Measurements from ENCODE around the gene EPN1. TPM values are rescaled to one million over a fixed set of nuclear protein-coding genes. Genes with fewer than 3 reads are reported as not detected.
"Not testable (repeated sequence)": the region's sequence is repeated elsewhere in the genome, so short reads cannot be mapped to it uniquely, and the experiment has no call there.

Gene EPN1
- total and polyA plus RNA-seq, 2 experiments from 2014 or later = 48.8 to 82.2 TPM

- no peaks in the 10 kb centered on the region for H3K4me1 ChIP-seq (ENCODE audit: insufficient read depth)
- no peaks in the 10 kb centered on the region for H4K20me1 ChIP-seq (ENCODE audit: insufficient read depth)
- no peaks in the 10 kb centered on the region for H3K27me3 ChIP-seq (replicated peaks; ENCODE audit: insufficient read depth)
- H3K4me3 ChIP-seq = no peak overlapping the region
- in situ Hi-C loops (cut with MboI) = no loop called here
- DNase-seq = no peak
- H3F3A ChIP-seq (ENCODE audit: insufficient read depth) = no peaks in the 10 kb centered on the region
- no peak overlapping the region for H2AFZ ChIP-seq
- H3K27ac ChIP-seq = no peak overlapping the region
- 27 to 41% methylated on average over 6 of the region's 6 CpGs for WGBS, 2 experiments (ENCODE audit: low coverage in 1 of 2, low lambda C conversion rate in 2 of 2, missing lambda C conversion rate in 2 of 2)
- no peaks in the 10 kb centered on the region for H3K9me3 ChIP-seq (ENCODE audit: low read depth)
- H3K4me2 ChIP-seq (ENCODE audit: unreplicated experiment) = no peak overlapping the region
- no peaks in the 10 kb centered on the region for H3K36me3 ChIP-seq (ENCODE audit: low read depth)
- H3K9ac ChIP-seq = no peak overlapping the region
- TF ChIP-seq EZH2 (IDR thresholded peaks at IDR 0.05; ENCODE audit: insufficient read depth, poor library complexity, severe bottlenecking) (no peak), EZH2phosphoT487 (IDR thresholded peaks at IDR 0.05; ENCODE audit: insufficient read depth, low read depth) (no peak)
- H3K79me2 ChIP-seq (ENCODE audit: insufficient read depth) = no peaks in the 10 kb centered on the region
- no peaks in the 10 kb centered on the region for H3K9me2 ChIP-seq (ENCODE audit: insufficient read depth)
Observed at GRCh38 chr19:55750715-55751114, 75.7 kb downstream of the EPN1 start.

GRCh38 chr19:55753401-55753800 is 78.4 kb downstream of the EPN1 start:
- Histone ChIP-seq H4K20me1 (ENCODE audit: insufficient read depth) (no peaks in the 10 kb centered on the region), H3K9me2 (ENCODE audit: insufficient read depth) (no peaks in the 10 kb centered on the region), H3K79me2 (ENCODE audit: insufficient read depth) (no peaks in the 10 kb centered on the region), H3K4me1 (ENCODE audit: insufficient read depth) (no peaks in the 10 kb centered on the region), H3K27me3 (replicated peaks; ENCODE audit: insufficient read depth) (no peaks in the 10 kb centered on the region), H3K36me3 (ENCODE audit: low read depth) (no peaks in the 10 kb centered on the region), H3K9me3 (ENCODE audit: low read depth) (no peaks in the 10 kb centered on the region), H3K4me3 (no peak overlapping the region), H3K4me2 (ENCODE audit: unreplicated experiment) (no peak overlapping the region), H3K27ac (no peak overlapping the region), H3K9ac (no peak overlapping the region), H2AFZ (no peak overlapping the region), H3F3A (ENCODE audit: insufficient read depth) (no peaks in the 10 kb centered on the region)
- in situ Hi-C loops (cut with MboI) = no loop called here
- WGBS, 2 experiments (ENCODE audit: low coverage in 1 of 2, low lambda C conversion rate in 2 of 2, missing lambda C conversion rate in 2 of 2) = 11 to 16% methylated on average over 3 of the region's 3 CpGs
- DNase-seq = no peak
- TF ChIP-seq EZH2 (IDR thresholded peaks at IDR 0.05; ENCODE audit: insufficient read depth, poor library complexity, severe bottlenecking) = no peak
- no peak for TF ChIP-seq EZH2phosphoT487 (IDR thresholded peaks at IDR 0.05; ENCODE audit: insufficient read depth, low read depth)

- WGBS, 2 experiments (ENCODE audit: low coverage in 1 of 2, low lambda C conversion rate in 2 of 2, missing lambda C conversion rate in 2 of 2) = 15 to 18% methylated on average over 4 of the region's 4 CpGs
- H3K4me1 ChIP-seq (ENCODE audit: insufficient read depth); in situ Hi-C loops (cut with MboI): not testable (repeated sequence)
Observed at GRCh38 chr19:55756808-55757207, 81.8 kb downstream of the EPN1 start.

GRCh38 chr19:55758797-55759196 is 83.8 kb downstream of the EPN1 start, which contains the start of gene RFPL4A:
Gene RFPL4A (plus strand): TSS chr19:55759097. CDS start chr19:55761801, 2,704 bp downstream.
- WGBS, 2 experiments (ENCODE audit: low coverage in 1 of 2, low lambda C conversion rate in 2 of 2, missing lambda C conversion rate in 2 of 2) = 27 to 28% methylated on average over 3 of the region's 3 CpGs
- H3K4me3 ChIP-seq, H3K27ac ChIP-seq: not testable (repeated sequence)

More at GRCh38 chr19:55756808-55757207, 81.8 kb downstream of the EPN1 start:
- H3K4me2 ChIP-seq (ENCODE audit: unreplicated experiment); H3K79me2 ChIP-seq (ENCODE audit: insufficient read depth); H3K27ac ChIP-seq; H3F3A ChIP-seq (ENCODE audit: insufficient read depth); H3K9me3 ChIP-seq (ENCODE audit: low read depth); H3K27me3 ChIP-seq (replicated peaks; ENCODE audit: insufficient read depth); H3K4me3 ChIP-seq; H2AFZ ChIP-seq; H3K36me3 ChIP-seq (ENCODE audit: low read depth); H3K9ac ChIP-seq; H4K20me1 ChIP-seq (ENCODE audit: insufficient read depth); DNase-seq; H3K9me2 ChIP-seq (ENCODE audit: insufficient read depth): not testable (repeated sequence)

More at GRCh38 chr19:55758797-55759196, 83.8 kb downstream of the EPN1 start, which contains the start of gene RFPL4A:
- H3K27me3 ChIP-seq (replicated peaks; ENCODE audit: insufficient read depth); H3K9me2 ChIP-seq (ENCODE audit: insufficient read depth); H2AFZ ChIP-seq; H3F3A ChIP-seq (ENCODE audit: insufficient read depth); H3K4me1 ChIP-seq (ENCODE audit: insufficient read depth); DNase-seq; H3K9ac ChIP-seq; H3K79me2 ChIP-seq (ENCODE audit: insufficient read depth); H4K20me1 ChIP-seq (ENCODE audit: insufficient read depth); in situ Hi-C loops (cut with MboI); H3K9me3 ChIP-seq (ENCODE audit: low read depth); H3K36me3 ChIP-seq (ENCODE audit: low read depth); H3K4me2 ChIP-seq (ENCODE audit: unreplicated experiment): not testable (repeated sequence)

Small RNA genes within 50 kb of the gene (small RNA-seq; reads per million reads assigned to genes)
- gene AC010525.2 (ENCODE audit: low read depth, low replicate concordance) = not detected

Other genes with a start within 250 kb of the EPN1 start
- not detected in 2 replicates for gene SHISA7, start 231.9 kb upstream of the EPN1 start, total RNA-seq (2014; rRNA removed; shearing (Covaris generic))
- not detected in 2 replicates for gene SHISA7, start 231.9 kb upstream of the EPN1 start, polyA plus RNA-seq (2016; fragmentation: Nextera tagmentation; extraction: Ambion mirVana)
- gene ISOC2, start 213.6 kb upstream of the EPN1 start, total RNA-seq (2014; rRNA removed; shearing (Covaris generic)) = 103 and 116 TPM in 2 replicates
- gene ISOC2, start 213.6 kb upstream of the EPN1 start, polyA plus RNA-seq (2016; fragmentation: Nextera tagmentation; extraction: Ambion mirVana) = 34.0 and 35.3 TPM in 2 replicates
- gene C19orf85, start 210.5 kb upstream of the EPN1 start, total RNA-seq (2014; rRNA removed; shearing (Covaris generic)) = not detected in 2 replicates
- gene C19orf85, start 210.5 kb upstream of the EPN1 start, polyA plus RNA-seq (2016; fragmentation: Nextera tagmentation; extraction: Ambion mirVana) = not detected in 2 replicates
- gene ZNF628, start 198.6 kb upstream of the EPN1 start, total RNA-seq (2014; rRNA removed; shearing (Covaris generic)) = 1.7 and 4.3 TPM in 2 replicates
- 1.1 TPM in 2 replicates for gene ZNF628, start 198.6 kb upstream of the EPN1 start, polyA plus RNA-seq (2016; fragmentation: Nextera tagmentation; extraction: Ambion mirVana)
- gene NAT14, start 190.0 kb upstream of the EPN1 start, total RNA-seq (2014; rRNA removed; shearing (Covaris generic)) = 13.4 and 13.9 TPM in 2 replicates
- 11.1 and 12.0 TPM in 2 replicates for gene NAT14, start 190.0 kb upstream of the EPN1 start, polyA plus RNA-seq (2016; fragmentation: Nextera tagmentation; extraction: Ambion mirVana)
- 12.6 and 14.4 TPM in 2 replicates for gene SSC5D, start 186.8 kb upstream of the EPN1 start, total RNA-seq (2014; rRNA removed; shearing (Covaris generic))
- gene SSC5D, start 186.8 kb upstream of the EPN1 start, polyA plus RNA-seq (2016; fragmentation: Nextera tagmentation; extraction: Ambion mirVana) = 9.8 and 10.0 TPM in 2 replicates
- gene SBK2, start 138.1 kb upstream of the EPN1 start, total RNA-seq (2014; rRNA removed; shearing (Covaris generic)) = not detected in 2 replicates
- gene SBK2, start 138.1 kb upstream of the EPN1 start, polyA plus RNA-seq (2016; fragmentation: Nextera tagmentation; extraction: Ambion mirVana) = not detected in 2 replicates
- not detected in 2 replicates for gene SBK3, start 129.7 kb upstream of the EPN1 start, total RNA-seq (2014; rRNA removed; shearing (Covaris generic))
- not detected in 2 replicates for gene SBK3, start 129.7 kb upstream of the EPN1 start, polyA plus RNA-seq (2016; fragmentation: Nextera tagmentation; extraction: Ambion mirVana)
- gene ZNF579, start 94.4 kb upstream of the EPN1 start, total RNA-seq (2014; rRNA removed; shearing (Covaris generic)) = 7.1 and 7.9 TPM in 2 replicates
- gene ZNF579, start 94.4 kb upstream of the EPN1 start, polyA plus RNA-seq (2016; fragmentation: Nextera tagmentation; extraction: Ambion mirVana) = 1.7 and 1.8 TPM in 2 replicates
- gene FIZ1, start 75.7 kb upstream of the EPN1 start, total RNA-seq (2014; rRNA removed; shearing (Covaris generic)) = 3.4 and 5.6 TPM in 2 replicates
- 2.3 TPM in 2 replicates for gene FIZ1, start 75.7 kb upstream of the EPN1 start, polyA plus RNA-seq (2016; fragmentation: Nextera tagmentation; extraction: Ambion mirVana)
- gene ZNF524, start 74.9 kb upstream of the EPN1 start, total RNA-seq (2014; rRNA removed; shearing (Covaris generic)) = 9.9 and 17.8 TPM in 2 replicates
- 16.2 and 18.2 TPM in 2 replicates for gene ZNF524, start 74.9 kb upstream of the EPN1 start, polyA plus RNA-seq (2016; fragmentation: Nextera tagmentation; extraction: Ambion mirVana)
- gene ZNF865, start 69.6 kb upstream of the EPN1 start, total RNA-seq (2014; rRNA removed; shearing (Covaris generic)) = 1.3 and 1.5 TPM in 2 replicates
- gene ZNF865, start 69.6 kb upstream of the EPN1 start, polyA plus RNA-seq (2016; fragmentation: Nextera tagmentation; extraction: Ambion mirVana) = 0.21 and 0.51 TPM in 2 replicates
- 3.0 and 4.2 TPM in 2 replicates for gene ZNF784, start 50.7 kb upstream of the EPN1 start, total RNA-seq (2014; rRNA removed; shearing (Covaris generic))
- gene ZNF784, start 50.7 kb upstream of the EPN1 start, polyA plus RNA-seq (2016; fragmentation: Nextera tagmentation; extraction: Ambion mirVana) = 1.2 and 1.3 TPM in 2 replicates
- 7.0 and 11.7 TPM in 2 replicates for gene ZNF580, start 34.2 kb upstream of the EPN1 start, total RNA-seq (2014; rRNA removed; shearing (Covaris generic))
- gene ZNF580, start 34.2 kb upstream of the EPN1 start, polyA plus RNA-seq (2016; fragmentation: Nextera tagmentation; extraction: Ambion mirVana) = 43.1 and 44.0 TPM in 2 replicates
- 8.5 and 12.1 TPM in 2 replicates for gene ZNF581, start 31.6 kb upstream of the EPN1 start, total RNA-seq (2014; rRNA removed; shearing (Covaris generic))
- 17.6 and 20.6 TPM in 2 replicates for gene ZNF581, start 31.6 kb upstream of the EPN1 start, polyA plus RNA-seq (2016; fragmentation: Nextera tagmentation; extraction: Ambion mirVana)
- gene CCDC106, start 27.0 kb upstream of the EPN1 start, total RNA-seq (2014; rRNA removed; shearing (Covaris generic)) = 11.3 and 12.0 TPM in 2 replicates
- 15.2 and 15.3 TPM in 2 replicates for gene CCDC106, start 27.0 kb upstream of the EPN1 start, polyA plus RNA-seq (2016; fragmentation: Nextera tagmentation; extraction: Ambion mirVana)
- gene U2AF2, start 20.2 kb upstream of the EPN1 start, total RNA-seq (2014; rRNA removed; shearing (Covaris generic)) = 128 and 150 TPM in 2 replicates
- gene U2AF2, start 20.2 kb upstream of the EPN1 start, polyA plus RNA-seq (2016; fragmentation: Nextera tagmentation; extraction: Ambion mirVana) = 19.3 and 22.4 TPM in 2 replicates
- not detected in 2 replicates for gene NLRP9, start 63.2 kb downstream of the EPN1 start, total RNA-seq (2014; rRNA removed; shearing (Covaris generic))
- gene NLRP9, start 63.2 kb downstream of the EPN1 start, polyA plus RNA-seq (2016; fragmentation: Nextera tagmentation; extraction: Ambion mirVana) = not detected in 2 replicates
- gene RFPL4A, start 83.9 kb downstream of the EPN1 start, total RNA-seq (2014; rRNA removed; shearing (Covaris generic)) = not detected in 2 replicates
- gene RFPL4A, start 83.9 kb downstream of the EPN1 start, polyA plus RNA-seq (2016; fragmentation: Nextera tagmentation; extraction: Ambion mirVana) = not detected in 2 replicates
- not detected in 2 replicates for gene RFPL4AL1, start 93.9 kb downstream of the EPN1 start, total RNA-seq (2014; rRNA removed; shearing (Covaris generic))
- gene RFPL4AL1, start 93.9 kb downstream of the EPN1 start, polyA plus RNA-seq (2016; fragmentation: Nextera tagmentation; extraction: Ambion mirVana) = not detected in 2 replicates
- gene NLRP11, start 156.8 kb downstream of the EPN1 start, total RNA-seq (2014; rRNA removed; shearing (Covaris generic)) = not detected in 2 replicates
- not detected in 2 replicates for gene NLRP11, start 156.8 kb downstream of the EPN1 start, polyA plus RNA-seq (2016; fragmentation: Nextera tagmentation; extraction: Ambion mirVana)
- gene NLRP4, start 161.3 kb downstream of the EPN1 start, total RNA-seq (2014; rRNA removed; shearing (Covaris generic)) = not detected in 2 replicates
- not detected in 2 replicates for gene NLRP4, start 161.3 kb downstream of the EPN1 start, polyA plus RNA-seq (2016; fragmentation: Nextera tagmentation; extraction: Ambion mirVana)

All from GM23248 (cell line).